GM18502 (cell line): ENCODE measurements around the gene SGPL1.
"Not testable (repeated sequence)": the region's sequence is repeated elsewhere in the genome, so short reads cannot be mapped to it uniquely, and the experiment has no call there.

Experiments
- ATAC-seq: cut with Tn5 transposase; IDR thresholded peaks from one replicate; pipeline ENCODE4 v1.9.1; 2021; ENCODE audit warnings: mild to moderate bottlenecking; ENCODE audit not compliant: unreplicated experiment, poor library complexity

SGPL1 gene

GRCh38 chr10:70837660-70838059, 21.9 kb downstream of the SGPL1 start:
- no peak for ATAC-seq

GRCh38 chr10:70838270-70838805, 22.6 kb downstream of the SGPL1 start:
- no peak for ATAC-seq

GRCh38 chr10:70840836-70841235, 25.1 kb downstream of the SGPL1 start:
- ATAC-seq, result no peak

GRCh38 chr10:70843333-70843732, 27.6 kb downstream of the SGPL1 start:
- no peak for ATAC-seq

- no peak for ATAC-seq
Observed at GRCh38 chr10:70843776-70844489, 28.2 kb downstream of the SGPL1 start.

GRCh38 chr10:70845256-70845655, 29.5 kb downstream of the SGPL1 start:
- ATAC-seq, result no peak

GRCh38 chr10:70845816-70846215, 30.1 kb downstream of the SGPL1 start:
- no peak for ATAC-seq

- no peak for ATAC-seq
Observed at GRCh38 chr10:70846795-70847194, 31.0 kb downstream of the SGPL1 start.

GRCh38 chr10:70847659-70848360, 32.1 kb downstream of the SGPL1 start:
- no peak for ATAC-seq

GRCh38 chr10:70849582-70850016, 33.9 kb downstream of the SGPL1 start:
- no peak for ATAC-seq

GRCh38 chr10:70850097-70850496, 34.3 kb downstream of the SGPL1 start:
- ATAC-seq, result no peak

GRCh38 chr10:70851597-70852475, 36.1 kb downstream of the SGPL1 start:
- ATAC-seq, result no peak

- no peak for ATAC-seq
Observed at GRCh38 chr10:70853038-70853437, 37.3 kb downstream of the SGPL1 start.

- ATAC-seq, result no peak
Observed at GRCh38 chr10:70853457-70853856, 37.7 kb downstream of the SGPL1 start.

GRCh38 chr10:70856454-70856853, 40.7 kb downstream of the SGPL1 start:
- no peak for ATAC-seq

GRCh38 chr10:70858759-70859158, 43.0 kb downstream of the SGPL1 start:
- no peak for ATAC-seq

- ATAC-seq, result not testable (repeated sequence)
Observed at GRCh38 chr10:70861495-70862197, 45.9 kb downstream of the SGPL1 start.

- no peak for ATAC-seq
Observed at GRCh38 chr10:70863470-70864160, 47.9 kb downstream of the SGPL1 start.

GRCh38 chr10:70864935-70865334, 49.2 kb downstream of the SGPL1 start:
- ATAC-seq, result no peak
